Fibroblast of lung (primary cell): ENCODE measurements around the gene AATK. TPM values are rescaled to one million over a fixed set of nuclear protein-coding genes. Genes with fewer than 3 reads are reported as not detected.

ENCODE experiments used
- DNase-seq, 2 donors: peaks; one replicate each; pipeline versions ENCODE4 v3.0.0 to v3.0.0-alpha.2; 2010; ENCODE audit warnings: low read depth in 2 of 2
- H2AFZ ChIP-seq: 2 replicates; pipeline ENCODE4 v1.5.1; 2012; ENCODE audit warnings: low read length, control low read depth, inconsistent platforms
- H3K27ac ChIP-seq: 2 replicates; pipeline ENCODE4 v1.5.1; 2011; ENCODE audit warnings: low read length, control low read depth; ENCODE audit not compliant: insufficient read depth
- H3K27me3 ChIP-seq: 2 replicates; pipeline ENCODE4 v1.5.1; 2011; ENCODE audit warnings: mild to moderate bottlenecking, low read length; ENCODE audit not compliant: control insufficient read depth, insufficient read depth
- H3K36me3 ChIP-seq: 2 replicates; pipeline ENCODE4 v1.5.1; 2011; ENCODE audit warnings: low read length; ENCODE audit not compliant: control insufficient read depth, insufficient read depth
- H3K4me1 ChIP-seq: 2 replicates; pipeline ENCODE4 v1.5.1; 2011; ENCODE audit warnings: low read length; ENCODE audit not compliant: control insufficient read depth, insufficient read depth; ENCODE audit errors: extremely low read depth
- H3K4me2 ChIP-seq: 2 replicates; pipeline ENCODE4 v1.5.1; 2011; ENCODE audit warnings: low read length, control low read depth; ENCODE audit not compliant: insufficient read depth; ENCODE audit errors: extremely low read depth
- H3K4me3 ChIP-seq, 4 experiments: fragments of 200-600 bp in 1 of 4; sonication (generic) in 1 of 4; replicated peaks in 1 of 4; 2 replicates each; pipeline ENCODE4 v1.5.1; 2011 to 2016; ENCODE audit warnings: low read length in 4 of 4, low read depth in 3 of 4, mild to moderate bottlenecking in 3 of 4, control low read depth in 2 of 4, inconsistent platforms in 1 of 4, mixed read lengths in 1 of 4; ENCODE audit not compliant: insufficient read depth in 1 of 4; ENCODE audit errors: control extremely low read depth in 1 of 4
- H3K79me2 ChIP-seq: 2 replicates; pipeline ENCODE4 v1.5.1; 2012; ENCODE audit warnings: mild to moderate bottlenecking, low read length, inconsistent platforms; ENCODE audit not compliant: control insufficient read depth, insufficient read depth
- H3K9ac ChIP-seq: 2 replicates; pipeline ENCODE4 v1.5.1; 2011; ENCODE audit warnings: mild to moderate bottlenecking, low read length, control low read depth; ENCODE audit not compliant: insufficient read depth
- H3K9me3 ChIP-seq: 2 replicates; pipeline ENCODE4 v1.5.1; 2012; ENCODE audit warnings: low read depth, low read length; ENCODE audit not compliant: control insufficient read depth, insufficient read depth
- H4K20me1 ChIP-seq: 2 replicates; pipeline ENCODE4 v1.5.1; 2011; ENCODE audit warnings: low read length; ENCODE audit not compliant: control insufficient read depth, insufficient read depth; ENCODE audit errors: extremely low read depth
- CTCF ChIP-seq, 2 donors: IDR thresholded peaks in 1 of 2; conservative IDR thresholded peaks in 1 of 2; 1 replicate in 1 of 2; 2 replicates in 1 of 2; pipeline ENCODE4 v1.5.1; 2011 to 2012; ENCODE audit warnings: low read length in 2 of 2, control low read depth in 1 of 2, inconsistent platforms in 1 of 2, low read depth in 1 of 2, mild to moderate bottlenecking in 1 of 2
- EZH2 ChIP-seq: IDR thresholded peaks from 2 replicates; pipeline ENCODE4 v1.5.1; 2012; ENCODE audit warnings: low read length, control low read depth, mild to moderate bottlenecking; ENCODE audit errors: missing control alignments
- polyA plus RNA-seq, 2 donors: library from polyadenylated mRNA; depleted of rRNA in 1 of 2; stranded (reverse) in 1 of 2; unstranded in 1 of 2; fragments of >200 nt; gene quantifications; 2 replicates each; pipeline ENCODE4 v1.2.1, GENCODE V29; 2011 to 2012; ENCODE audit warnings: missing spikeins in 1 of 2
- total RNA-seq: library from RNA; depleted of rRNA; stranded (reverse); fragments of >200 nt; gene quantifications from 2 replicates; pipeline ENCODE4 v1.2.1, GENCODE V29; 2014

The AATK gene
- total and polyA plus RNA-seq, 2 donors (not counting 1 experiment from before 2014, with no cell fraction given), result 0.16 to 0.50 TPM

DNA sequence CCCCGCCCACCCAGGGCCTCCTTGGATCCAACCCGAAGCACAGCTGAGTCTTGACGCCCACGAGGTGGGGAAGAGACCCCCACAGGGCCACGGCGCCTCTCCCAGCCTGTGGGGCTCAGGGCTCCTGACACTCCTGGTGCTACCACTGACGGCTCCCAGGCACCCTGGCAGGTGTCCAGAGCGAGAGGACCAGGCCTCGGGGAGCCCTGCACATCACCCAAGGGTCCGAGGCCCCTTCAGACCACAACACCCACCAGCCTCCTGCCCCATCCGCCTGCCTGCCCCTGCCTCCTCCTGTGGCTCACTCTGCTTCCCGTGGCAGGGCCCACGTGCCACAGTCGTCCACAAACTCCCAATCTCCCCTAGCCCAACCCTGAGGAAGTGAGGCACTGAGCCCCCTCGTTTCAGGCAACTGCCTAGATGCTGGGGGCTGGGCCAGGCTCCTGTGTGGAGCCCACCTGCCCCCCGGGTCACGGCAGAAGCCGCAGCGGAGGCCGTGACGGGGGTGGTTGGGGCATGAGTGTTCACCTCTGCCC, 28.3 kb upstream of the AATK start:
- H3K27me3 ChIP-seq, result no peaks in the 10 kb centered on the region
- no peak overlapping the region for H2AFZ ChIP-seq
- no peak for DNase-seq
- no peaks in the 10 kb centered on the region for H3K4me1 ChIP-seq
- H3K79me2 ChIP-seq, result no peaks in the 10 kb centered on the region
- H3K4me2 ChIP-seq, result no peak overlapping the region
- no peaks in the 10 kb centered on the region for H3K9me3 ChIP-seq
- no peaks in the 10 kb centered on the region for H3K36me3 ChIP-seq
- H3K4me3 ChIP-seq, result no peak overlapping the region
- no peak for TF ChIP-seq CTCF (conservative IDR thresholded peaks at IDR 0.05 in 1 of 2, IDR thresholded peaks at IDR 0.05 in 1 of 2; ENCODE audit: low read depth in 1 of 2, low read length in 2 of 2)
- no peak for TF ChIP-seq EZH2
- H4K20me1 ChIP-seq, result no peaks in the 10 kb centered on the region
- H3K9ac ChIP-seq, result no peak overlapping the region
- no peak overlapping the region for H3K27ac ChIP-seq

DNA sequence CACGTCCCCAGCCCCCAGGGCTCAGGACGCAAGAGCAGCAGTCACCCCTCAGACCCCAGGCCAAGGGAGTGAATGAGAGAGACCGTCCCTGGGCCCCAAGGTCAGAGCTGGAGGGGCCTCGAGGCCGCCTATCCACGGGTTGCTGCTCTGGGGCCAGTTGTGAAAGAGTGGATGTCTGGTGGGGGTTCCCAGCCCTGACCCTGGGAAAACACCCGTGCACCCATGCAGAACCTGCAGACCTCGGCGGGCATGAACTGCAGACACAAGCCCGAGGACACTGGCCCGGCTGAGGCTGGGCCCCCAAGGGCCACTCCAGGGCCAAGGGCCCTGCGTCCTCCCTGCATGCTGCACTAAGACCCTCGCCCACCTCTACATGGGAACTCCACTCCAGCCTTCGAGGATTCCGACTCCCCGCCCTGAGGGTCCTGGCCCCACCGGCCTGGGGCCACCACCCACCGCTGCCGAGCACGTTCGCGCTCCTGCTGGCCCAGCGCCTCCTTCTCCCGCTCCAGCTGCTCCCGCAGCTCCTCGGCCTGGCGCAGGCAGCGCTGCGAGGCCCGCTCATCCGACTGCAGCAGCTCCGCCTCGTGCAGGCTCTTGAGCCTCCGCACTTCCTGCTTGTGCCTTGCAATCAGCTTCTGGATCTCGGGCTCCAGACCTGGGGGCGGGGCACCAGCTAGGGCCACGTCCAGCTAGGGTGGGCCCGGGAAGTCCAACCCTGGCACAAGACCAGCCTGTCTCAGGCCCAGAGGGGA, 27.6 kb upstream of the AATK start:
- no peak for TF ChIP-seq EZH2
- TF ChIP-seq CTCF (conservative IDR thresholded peaks at IDR 0.05 in 1 of 2, IDR thresholded peaks at IDR 0.05 in 1 of 2; ENCODE audit: low read depth in 1 of 2, low read length in 2 of 2), result no peak
- Histone ChIP-seq H3K79me2 (no peaks in the 10 kb centered on the region), H3K4me1 (no peaks in the 10 kb centered on the region), H2AFZ (no peak overlapping the region), H4K20me1 (no peaks in the 10 kb centered on the region), H3K4me3 (no peak overlapping the region), H3K36me3 (no peaks in the 10 kb centered on the region), H3K27me3 (no peaks in the 10 kb centered on the region), H3K9ac (no peak overlapping the region), H3K27ac (no peak overlapping the region), H3K9me3 (no peaks in the 10 kb centered on the region), H3K4me2 (no peak overlapping the region)
- no peak for DNase-seq

DNA sequence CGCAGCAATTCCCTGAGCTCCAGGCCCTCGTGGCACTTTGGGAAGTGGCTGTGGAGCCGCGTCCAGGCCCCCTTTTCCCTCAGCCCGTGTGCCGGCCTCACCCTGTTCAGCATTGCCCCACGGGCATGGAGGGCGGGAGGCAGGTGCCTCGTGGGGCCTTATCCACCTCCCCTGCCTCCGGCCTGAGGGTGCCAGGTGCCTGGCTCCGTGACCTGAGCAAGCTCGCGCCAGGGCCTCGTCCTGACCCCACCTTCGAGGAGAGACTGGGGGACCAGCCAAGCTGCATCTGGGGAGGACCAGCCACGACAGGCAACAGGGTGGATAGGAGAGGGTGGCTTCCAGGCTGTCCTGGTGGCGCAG, 27.0 kb upstream of the AATK start:
- DNase-seq, result no peak
- no peak overlapping the region for H3K9ac ChIP-seq
- no peaks in the 10 kb centered on the region for H3K4me1 ChIP-seq
- no peak overlapping the region for H2AFZ ChIP-seq
- H4K20me1 ChIP-seq, result no peaks in the 10 kb centered on the region
- H3K27ac ChIP-seq, result no peak overlapping the region
- H3K9me3 ChIP-seq, result no peaks in the 10 kb centered on the region
- no peak overlapping the region for H3K4me2 ChIP-seq
- no peaks in the 10 kb centered on the region for H3K36me3 ChIP-seq
- no peaks in the 10 kb centered on the region for H3K79me2 ChIP-seq
- no peak for TF ChIP-seq CTCF (conservative IDR thresholded peaks at IDR 0.05 in 1 of 2, IDR thresholded peaks at IDR 0.05 in 1 of 2; ENCODE audit: low read depth in 1 of 2, low read length in 2 of 2)
- no peak for TF ChIP-seq EZH2
- no peak overlapping the region for H3K4me3 ChIP-seq
- H3K27me3 ChIP-seq, result no peaks in the 10 kb centered on the region
